Stimulated activated naive CD8-positive, alpha-beta T cell treated with anti-CD3 and anti-CD28 coated beads, Interleukin-15, Interleukin-2, amounts not matched to agents 100 U/mL and 50 U/mL, for 24 hours (primary cell): ENCODE results near the gene PCIF1.
"Not testable (repeated sequence)": the region's sequence is repeated elsewhere in the genome, so short reads cannot be mapped to it uniquely, and the experiment has no call there.

Source experiments
- ATAC-seq: fragments of 150-1000 bp; cut with Tn5 transposase; one replicate; pipeline ENCODE4 v1.10.0; 2021
- DNase-seq: peaks from one replicate; pipeline ENCODE4 v3.0.0; 2021

Gene PCIF1

DNA sequence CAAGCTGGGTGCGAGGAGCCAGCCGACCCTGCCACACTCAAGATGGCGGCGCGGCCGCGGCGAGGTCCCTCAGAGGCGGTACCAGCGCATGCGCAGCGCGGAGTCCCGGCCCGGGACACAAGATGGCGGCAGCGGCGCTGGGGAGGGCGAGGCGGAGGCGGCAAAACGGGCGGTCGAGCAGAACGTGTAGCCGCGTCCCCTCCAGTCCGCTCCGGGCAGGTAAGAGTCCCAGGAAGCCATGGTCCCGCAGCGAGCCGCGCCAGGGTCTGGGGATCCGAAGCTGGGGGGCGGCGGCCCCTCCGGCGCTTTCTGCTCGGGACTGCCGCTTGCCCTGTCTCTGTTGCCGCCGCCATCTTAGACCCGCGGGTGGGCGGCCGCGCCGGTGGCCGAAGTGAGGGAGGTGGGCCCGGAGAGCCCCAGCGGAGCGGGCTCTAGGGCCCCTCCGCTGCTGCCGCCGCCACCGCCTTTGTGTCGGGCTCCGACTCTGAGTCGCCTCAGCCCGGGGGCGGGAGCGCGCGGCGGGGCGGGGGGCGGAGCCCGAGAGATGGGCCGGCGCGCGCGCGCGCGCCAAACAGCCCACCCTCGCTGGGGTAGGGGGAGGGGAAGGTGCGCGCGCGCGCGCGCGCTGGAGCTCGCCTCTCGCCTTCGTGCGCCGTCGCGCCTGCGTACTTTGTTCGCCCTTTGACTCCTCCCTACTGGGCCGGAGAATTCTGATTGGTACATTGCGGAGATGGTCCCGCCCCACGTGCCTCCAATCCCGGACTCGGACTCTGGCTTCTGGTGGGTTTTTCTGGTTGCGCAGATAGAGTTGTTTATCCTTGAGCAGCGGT lies at the start of gene PCIF1:
TSS of gene PCIF1 (plus strand) at position 98 of the 830 bp plus-strand sequence. CDS start 4,317 bp downstream, outside the sequence.
- DNase-seq (peak; percentile 99), ATAC-seq (peak; percentile 83)

DNA sequence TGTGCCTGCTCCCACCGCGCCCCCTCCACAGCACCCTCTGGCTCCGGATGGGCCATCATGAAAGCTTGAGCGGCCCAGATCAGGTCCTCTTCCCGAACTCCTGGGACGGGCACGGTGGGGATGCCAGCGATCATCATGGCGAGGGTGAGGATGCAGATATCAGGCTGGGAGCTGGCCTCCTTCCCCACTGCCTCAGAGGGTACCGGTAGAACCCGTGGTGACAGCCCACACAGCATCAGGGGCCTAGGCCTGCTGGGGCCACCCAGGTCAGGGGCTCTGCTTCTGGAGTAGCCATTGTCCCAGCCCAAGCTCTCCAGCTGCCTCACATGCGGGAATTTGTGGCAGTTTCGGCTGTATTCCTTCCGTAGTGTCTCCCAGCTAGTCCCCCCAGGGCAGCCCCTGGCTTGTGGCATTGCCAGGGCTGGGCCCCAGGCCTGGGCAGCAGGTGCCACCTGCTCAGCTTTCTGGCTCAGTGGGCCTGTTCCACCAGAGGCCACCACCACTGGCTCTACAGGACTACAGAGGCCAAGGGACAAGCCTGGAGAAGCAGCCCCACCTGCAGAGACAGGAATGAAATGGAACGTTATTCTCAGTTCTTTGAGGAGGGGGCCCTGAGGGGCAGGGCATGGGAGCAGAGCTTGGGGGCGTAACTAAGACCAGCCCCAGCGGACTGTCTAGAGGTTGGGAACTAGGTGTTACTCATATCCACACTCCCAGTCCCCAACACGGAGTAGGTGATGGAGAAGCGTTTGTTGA lies 47.7 kb upstream of the PCIF1 start:
- DNase-seq (no peak), ATAC-seq (no peak)

- ATAC-seq (no peak), DNase-seq (no peak)
Observed at GRCh38 chr20:45887346-45887715, 47.2 kb upstream of the PCIF1 start, which contains the start of gene SPATA25. SPATA25 (minus strand) TSS chr20:45887622; CDS start chr20:45887590, 32 bp downstream.

DNA sequence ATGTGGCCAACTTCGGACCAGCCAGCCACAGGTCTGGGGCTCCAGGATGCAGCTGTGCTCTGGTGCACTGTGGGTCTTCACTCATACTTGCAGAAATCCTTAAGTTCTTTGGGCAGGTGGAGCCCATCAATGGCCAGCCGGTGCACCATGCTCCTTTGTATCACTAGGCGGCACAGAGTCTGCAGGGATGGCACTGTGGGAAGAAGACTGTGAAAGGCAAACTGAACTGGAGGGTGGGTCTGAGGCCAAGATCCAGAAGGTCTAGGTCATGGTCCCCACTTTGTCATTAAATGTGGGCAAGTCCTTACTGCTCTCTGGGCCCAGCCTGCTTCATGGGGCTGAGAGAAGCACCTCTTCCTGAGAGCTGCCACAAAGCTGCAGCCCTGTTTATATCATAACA lies 45.8 kb upstream of the PCIF1 start:
- ATAC-seq (no peak), DNase-seq (no peak)

DNA sequence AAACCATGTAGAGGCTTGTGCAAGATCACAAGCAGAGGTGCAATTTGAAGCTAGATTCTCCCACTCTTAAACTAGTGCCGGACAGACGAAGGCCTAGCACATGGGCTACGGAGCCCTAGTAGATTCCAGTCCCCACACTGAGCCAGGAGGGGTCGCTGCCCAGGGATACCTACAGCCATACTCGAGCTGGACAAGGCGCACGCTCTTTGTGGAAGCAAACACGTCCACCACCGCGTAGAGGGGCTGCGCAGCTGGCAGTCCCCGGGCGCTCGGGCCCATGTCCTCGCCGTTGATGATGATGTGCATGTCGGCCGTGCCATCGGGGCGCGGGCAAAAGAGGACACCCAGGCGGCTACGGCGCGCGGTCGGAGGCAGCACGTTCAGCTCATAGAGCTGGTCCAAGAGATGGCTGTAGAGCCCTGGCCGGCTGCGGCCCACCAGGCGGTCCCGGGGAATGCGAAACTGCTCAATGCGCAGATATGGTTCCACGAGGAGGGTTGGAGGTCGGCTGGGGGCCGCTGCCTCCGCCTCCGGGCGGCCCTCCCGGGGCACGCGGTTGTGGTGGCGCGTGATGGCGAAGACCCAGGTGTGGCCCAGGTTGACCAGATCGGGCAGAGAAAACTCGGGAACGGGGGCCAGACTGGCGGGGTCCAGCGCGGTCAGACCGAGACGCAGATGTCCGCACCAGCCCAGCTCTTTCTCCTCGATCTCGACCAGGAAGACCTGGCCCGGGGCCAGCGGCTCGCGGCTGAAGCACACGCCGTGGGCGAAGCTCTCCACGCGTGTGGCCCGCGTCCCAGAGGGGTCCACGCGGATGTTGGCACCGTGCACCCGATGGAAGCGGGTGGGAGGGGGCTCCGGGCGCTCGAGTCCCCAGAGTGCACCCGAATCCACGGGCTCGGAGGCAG lies 44.2 kb upstream of the PCIF1 start:
- peak; percentile 42 for ATAC-seq
- DNase-seq, result peak; percentile 69

DNA sequence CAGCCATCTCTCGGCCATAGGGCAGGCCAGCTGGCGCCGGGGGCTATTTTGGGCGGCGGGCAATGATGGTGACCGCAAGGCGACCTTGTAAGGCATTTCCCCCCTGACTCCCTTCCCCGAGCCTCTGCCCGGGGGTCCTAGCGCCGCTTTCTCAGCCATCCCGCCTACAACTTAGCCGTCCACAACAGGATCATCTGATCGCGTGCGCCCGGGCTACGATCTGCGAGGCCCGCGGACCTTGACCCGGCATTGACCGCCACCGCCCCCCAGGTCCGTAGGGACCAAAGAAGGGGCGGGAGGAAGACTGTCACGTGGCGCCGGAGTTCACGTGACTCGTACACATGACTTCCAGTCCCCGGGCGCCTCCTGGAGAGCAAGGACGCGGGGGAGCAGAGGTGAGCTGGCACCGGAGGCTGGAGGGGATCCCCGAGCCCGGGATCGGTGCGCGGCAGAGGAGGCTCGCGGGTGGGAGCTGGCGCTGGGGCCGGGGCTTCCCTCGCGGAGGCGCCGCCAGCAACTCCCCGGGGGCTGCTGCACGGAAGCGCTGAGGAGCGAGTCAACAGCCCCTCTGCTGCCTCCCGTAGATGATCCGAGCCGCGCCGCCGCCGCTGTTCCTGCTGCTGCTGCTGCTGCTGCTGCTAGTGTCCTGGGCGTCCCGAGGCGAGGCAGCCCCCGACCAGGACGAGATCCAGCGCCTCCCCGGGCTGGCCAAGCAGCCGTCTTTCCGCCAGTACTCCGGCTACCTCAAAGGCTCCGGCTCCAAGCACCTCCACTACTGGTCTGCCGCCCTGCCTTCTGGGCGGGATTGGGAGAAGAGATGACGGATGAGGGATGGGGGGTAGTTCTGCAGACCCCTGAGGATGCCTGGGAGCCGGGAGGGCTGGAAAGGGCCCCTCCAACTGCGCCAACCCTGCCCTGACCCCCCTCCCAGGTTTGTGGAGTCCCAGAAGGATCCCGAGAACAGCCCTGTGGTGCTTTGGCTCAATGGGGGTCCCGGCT lies 43.2 kb upstream of the PCIF1 start, which contains the start of the genes CTSA and NEURL2:
TSS of gene CTSA (plus strand) at position 351 of the 999 bp plus-strand sequence. CDS start at position 585, 234 bp downstream.
TSS of gene NEURL2 (minus strand) at position 224 of the 999 bp plus-strand sequence. CDS start at position 7, 217 bp downstream.
- ATAC-seq, result peak; percentile 78

GRCh38 chr20:45892049-45892825 lies 42.2 kb upstream of the PCIF1 start:
- ATAC-seq, result no peak

More for the DNA sequence above, 43.2 kb upstream of the PCIF1 start, which contains the start of the genes CTSA and NEURL2:
- peak; percentile 89 for DNase-seq

GRCh38 chr20:45892828-45893500 lies 41.5 kb upstream of the PCIF1 start:
- DNase-seq (no peak), ATAC-seq (peak; percentile 11)

More at GRCh38 chr20:45892049-45892825, 42.2 kb upstream of the PCIF1 start:
- no peak for DNase-seq

- DNase-seq (no peak), ATAC-seq (no peak)
Observed at GRCh38 chr20:45893831-45894230, 40.7 kb upstream of the PCIF1 start.

DNA sequence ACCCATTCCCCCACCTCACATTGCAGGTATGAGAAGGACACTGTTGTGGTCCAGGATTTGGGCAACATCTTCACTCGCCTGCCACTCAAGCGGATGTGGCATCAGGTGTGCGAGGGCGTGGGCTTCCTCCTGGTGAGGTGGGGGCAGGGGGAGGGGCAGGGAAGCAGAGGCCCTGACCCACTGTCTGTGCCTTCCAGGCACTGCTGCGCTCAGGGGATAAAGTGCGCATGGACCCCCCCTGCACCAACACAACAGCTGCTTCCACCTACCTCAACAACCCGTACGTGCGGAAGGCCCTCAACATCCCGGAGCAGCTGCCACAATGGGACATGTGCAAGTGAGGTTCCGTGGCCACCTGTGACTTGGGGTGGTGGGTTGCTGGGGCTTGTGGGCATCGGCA lies 39.7 kb upstream of the PCIF1 start:
- ATAC-seq (no peak), DNase-seq (no peak)

- no peak for ATAC-seq
Observed at GRCh38 chr20:45896641-45897161, 37.8 kb upstream of the PCIF1 start.

GRCh38 chr20:45897289-45897688 lies 37.2 kb upstream of the PCIF1 start:
- ATAC-seq (no peak), DNase-seq (no peak)

More at GRCh38 chr20:45896641-45897161, 37.8 kb upstream of the PCIF1 start:
- DNase-seq, result no peak

- ATAC-seq (no peak), DNase-seq (no peak)
Observed at GRCh38 chr20:45897692-45898091, 36.8 kb upstream of the PCIF1 start.

- DNase-seq (no peak), ATAC-seq (peak; percentile 15)
Observed at GRCh38 chr20:45898285-45898684, 36.2 kb upstream of the PCIF1 start.

DNA sequence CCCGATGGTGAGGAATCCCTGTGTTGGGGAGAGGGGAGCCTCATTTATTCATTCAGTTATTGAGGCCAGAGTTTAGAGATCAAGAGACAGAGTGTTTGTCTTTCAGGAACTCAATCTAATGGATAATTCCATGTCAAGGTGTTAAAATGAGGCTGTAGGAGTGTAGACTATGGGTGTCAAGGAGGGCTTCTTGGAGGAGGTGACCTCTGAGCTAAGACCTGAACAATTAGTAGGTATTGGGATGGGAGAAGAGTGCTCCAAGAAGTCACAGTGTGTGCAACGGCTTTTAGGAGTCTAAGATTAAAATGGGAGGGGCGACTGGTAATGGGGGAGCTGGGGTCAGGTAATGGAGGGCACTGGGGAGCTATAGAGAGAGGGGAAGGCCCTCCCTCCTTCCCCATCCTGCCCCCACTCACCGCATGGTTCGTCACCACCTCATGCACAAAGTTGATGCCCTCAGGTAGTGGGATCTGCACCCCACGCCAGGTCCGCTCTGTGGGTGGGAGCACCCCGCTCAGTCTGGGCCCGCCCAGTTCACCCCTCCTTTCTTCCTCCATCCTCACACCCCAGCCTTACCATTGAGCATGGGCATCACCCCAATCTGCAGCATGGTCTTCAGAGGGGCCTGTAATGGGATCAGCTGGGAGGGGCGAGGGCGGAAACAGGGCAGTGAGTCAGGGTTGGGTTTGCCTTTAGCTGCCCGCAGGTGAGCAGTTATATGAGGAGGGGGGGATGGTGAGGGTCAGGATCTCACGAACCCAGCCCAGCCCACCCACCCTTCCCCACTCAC lies 35.2 kb upstream of the PCIF1 start:
- no peak for DNase-seq
- no peak for ATAC-seq

- not testable (repeated sequence) for ATAC-seq, DNase-seq
Observed at GRCh38 chr20:45901332-45901731, 33.2 kb upstream of the PCIF1 start.

GRCh38 chr20:45902199-45902701 lies 32.2 kb upstream of the PCIF1 start:
- ATAC-seq, result no peak

More at GRCh38 chr20:45902199-45902701, 32.2 kb upstream of the PCIF1 start:
- no peak for DNase-seq
